ENCODE measurements around the gene SORBS1.

Gene SORBS1

GRCh38 chr10:95336702-95337101 lies 224.5 kb downstream of the SORBS1 start:
- DNase-seq, result peak; percentile 53
- WGBS (ENCODE audit: extremely low coverage, insufficient coverage, low lambda C conversion rate), result no CpG with 5 or more reads among the region's 9 CpGs
- H2BK120ac ChIP-seq (ENCODE audit: low read depth, low read length), result no peak overlapping the region

DNA sequence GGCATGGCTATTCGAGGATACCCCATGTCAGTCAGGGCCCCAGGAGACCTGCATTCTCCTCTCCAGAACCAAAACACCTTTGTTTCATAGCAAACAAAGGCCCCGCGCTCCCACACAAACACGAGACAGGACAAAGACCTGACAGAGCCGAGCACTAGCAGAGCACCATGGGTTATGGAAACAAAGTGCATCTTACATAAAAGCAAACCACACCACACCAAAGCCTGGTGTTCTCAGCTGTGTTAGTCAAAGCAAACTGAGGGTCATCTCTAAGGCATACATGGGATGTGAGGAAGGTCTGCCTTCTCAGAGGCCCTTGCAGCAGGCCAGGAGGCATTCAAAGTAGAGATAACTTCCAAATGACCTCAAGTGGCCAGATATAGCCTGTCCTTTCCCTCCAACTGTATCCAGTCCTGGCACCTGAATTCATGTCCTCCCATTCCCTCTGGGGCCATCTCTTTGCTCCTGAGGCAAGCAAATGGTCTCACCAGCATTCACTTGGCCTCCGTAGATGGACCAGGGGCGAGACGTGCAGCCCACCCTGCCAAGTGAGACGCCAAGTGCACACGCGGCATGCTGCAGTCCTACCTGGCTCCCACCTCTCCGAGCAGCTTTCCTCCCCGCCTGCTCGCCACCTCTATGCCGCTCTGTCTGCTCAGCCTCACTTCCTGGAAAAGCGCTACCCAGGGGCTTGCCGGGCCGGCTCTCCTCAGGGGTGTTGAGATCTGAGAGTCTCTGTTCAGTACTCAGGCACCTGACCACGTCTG lies 225.1 kb downstream of the SORBS1 start:
- Histone ChIP-seq H3K4me1 (ENCODE audit: control insufficient read depth, low read depth, low read length) (peaks cover 14% of the 10 kb centered on the region), H2BK15ac (replicated peaks; ENCODE audit: low read depth) (no peak overlapping the region), H3K36me3 (ENCODE audit: control insufficient read depth, insufficient read depth, low read length) (no peaks in the 10 kb centered on the region), H3K4me3 (ENCODE audit: low read length) (no peak overlapping the region), H3K79me1 (ENCODE audit: low read length) (no peaks in the 10 kb centered on the region), H3K9ac (ENCODE audit: low read length) (no peak overlapping the region), H4K8ac (ENCODE audit: low read depth, low read length) (no peak overlapping the region), H2BK5ac (ENCODE audit: low read length) (no peak overlapping the region), H3K27ac (ENCODE audit: low read depth, low read length) (no peak overlapping the region), H2AK5ac (ENCODE audit: low read length) (peak overlapping the region; percentile 80), H3K79me2 (ENCODE audit: control insufficient read depth, insufficient read depth, low read length) (no peaks in the 10 kb centered on the region), H3K23ac (ENCODE audit: low read length) (no peak overlapping the region), H3K18ac (ENCODE audit: low read length) (no peak overlapping the region), H3K27me3 (ENCODE audit: insufficient read depth, low read length, poor library complexity) (no peaks in the 10 kb centered on the region), H3K56ac (ENCODE audit: low read length) (peak overlapping the region; percentile 53), H3K4me2 (ENCODE audit: low read length) (no peak overlapping the region), H4K5ac (ENCODE audit: low read length) (no peak overlapping the region), H3K4ac (ENCODE audit: low read depth, low read length) (no peak overlapping the region), H2BK120ac (ENCODE audit: low read depth, low read length) (no peak overlapping the region)
- no CpG with 5 or more reads among the region's 19 CpGs for WGBS (ENCODE audit: extremely low coverage, insufficient coverage, low lambda C conversion rate)
- no peak for DNase-seq

More at GRCh38 chr10:95336702-95337101, 224.5 kb downstream of the SORBS1 start:
- Histone ChIP-seq H3K36me3 (ENCODE audit: control insufficient read depth, insufficient read depth, low read length) (no peaks in the 10 kb centered on the region), H3K18ac (ENCODE audit: low read length) (no peak overlapping the region), H2AK5ac (ENCODE audit: low read length) (no peak overlapping the region), H3K27me3 (ENCODE audit: insufficient read depth, low read length, poor library complexity) (no peaks in the 10 kb centered on the region), H3K4me3 (ENCODE audit: low read length) (no peak overlapping the region), H2BK15ac (replicated peaks; ENCODE audit: low read depth) (no peak overlapping the region), H3K4ac (ENCODE audit: low read depth, low read length) (no peak overlapping the region), H3K23ac (ENCODE audit: low read length) (no peak overlapping the region), H3K9ac (ENCODE audit: low read length) (no peak overlapping the region), H3K79me2 (ENCODE audit: control insufficient read depth, insufficient read depth, low read length) (no peaks in the 10 kb centered on the region), H4K8ac (ENCODE audit: low read depth, low read length) (no peak overlapping the region), H3K79me1 (ENCODE audit: low read length) (no peaks in the 10 kb centered on the region), H4K5ac (ENCODE audit: low read length) (no peak overlapping the region), H2BK5ac (ENCODE audit: low read length) (no peak overlapping the region), H3K27ac (ENCODE audit: low read depth, low read length) (no peak overlapping the region), H3K4me2 (ENCODE audit: low read length) (no peak overlapping the region), H3K4me1 (ENCODE audit: control insufficient read depth, low read depth, low read length) (peaks cover 9% of the 10 kb centered on the region), H3K56ac (ENCODE audit: low read length) (no peak overlapping the region)

GRCh38 chr10:95334805-95335144 lies 226.4 kb downstream of the SORBS1 start:
- H3K27ac ChIP-seq (ENCODE audit: low read depth, low read length), result no peak overlapping the region
- H3K56ac ChIP-seq (ENCODE audit: low read length), result peak overlapping the region; percentile 65
- H3K4me3 ChIP-seq (ENCODE audit: low read length), result no peak overlapping the region
- no peak overlapping the region for H4K5ac ChIP-seq (ENCODE audit: low read length)
- no peaks in the 10 kb centered on the region for H3K36me3 ChIP-seq (ENCODE audit: control insufficient read depth, insufficient read depth, low read length)
- H4K8ac ChIP-seq (ENCODE audit: low read depth, low read length), result no peak overlapping the region
- H3K4me1 ChIP-seq (ENCODE audit: control insufficient read depth, low read depth, low read length), result peaks cover 15% of the 10 kb centered on the region
- peak overlapping the region; percentile 83 for H2AK5ac ChIP-seq (ENCODE audit: low read length)
- no peaks in the 10 kb centered on the region for H3K79me2 ChIP-seq (ENCODE audit: control insufficient read depth, insufficient read depth, low read length)
- no peak overlapping the region for H3K4me2 ChIP-seq (ENCODE audit: low read length)
- H2BK15ac ChIP-seq (replicated peaks; ENCODE audit: low read depth), result no peak overlapping the region
- no peak overlapping the region for H3K18ac ChIP-seq (ENCODE audit: low read length)
- no peak overlapping the region for H3K9ac ChIP-seq (ENCODE audit: low read length)
- H3K27me3 ChIP-seq (ENCODE audit: insufficient read depth, low read length, poor library complexity), result no peaks in the 10 kb centered on the region
- no peak overlapping the region for H3K23ac ChIP-seq (ENCODE audit: low read length)
- no CpG with 5 or more reads among the region's 3 CpGs for WGBS (ENCODE audit: extremely low coverage, insufficient coverage, low lambda C conversion rate)
- no peak overlapping the region for H2BK120ac ChIP-seq (ENCODE audit: low read depth, low read length)
- no peaks in the 10 kb centered on the region for H3K79me1 ChIP-seq (ENCODE audit: low read length)
- H3K4ac ChIP-seq (ENCODE audit: low read depth, low read length), result no peak overlapping the region
- no peak for DNase-seq
- peak overlapping the region; percentile 49 for H2BK5ac ChIP-seq (ENCODE audit: low read length)

- Histone ChIP-seq H3K27ac (ENCODE audit: low read depth, low read length) (peak overlapping the region; percentile 4), H4K8ac (ENCODE audit: low read depth, low read length) (no peak overlapping the region), H2BK15ac (replicated peaks; ENCODE audit: low read depth) (no peak overlapping the region), H3K18ac (ENCODE audit: low read length) (peak overlapping the region; percentile 44), H3K4me2 (ENCODE audit: low read length) (no peak overlapping the region), H3K4me1 (ENCODE audit: control insufficient read depth, low read depth, low read length) (peaks cover 15% of the 10 kb centered on the region), H4K5ac (ENCODE audit: low read length) (no peak overlapping the region), H3K79me2 (ENCODE audit: control insufficient read depth, insufficient read depth, low read length) (no peaks in the 10 kb centered on the region), H3K56ac (ENCODE audit: low read length) (peak overlapping the region; percentile 56), H3K23ac (ENCODE audit: low read length) (peak overlapping the region; percentile 83), H3K36me3 (ENCODE audit: control insufficient read depth, insufficient read depth, low read length) (no peaks in the 10 kb centered on the region), H2BK120ac (ENCODE audit: low read depth, low read length) (no peak overlapping the region), H3K4me3 (ENCODE audit: low read length) (no peak overlapping the region), H2BK5ac (ENCODE audit: low read length) (peak overlapping the region; percentile 64), H3K27me3 (ENCODE audit: insufficient read depth, low read length, poor library complexity) (no peaks in the 10 kb centered on the region), H3K79me1 (ENCODE audit: low read length) (no peaks in the 10 kb centered on the region), H2AK5ac (ENCODE audit: low read length) (peak overlapping the region; percentile 84), H3K4ac (ENCODE audit: low read depth, low read length) (no peak overlapping the region), H3K9ac (ENCODE audit: low read length) (no peak overlapping the region)
- no CpG with 5 or more reads among the region's 12 CpGs for WGBS (ENCODE audit: extremely low coverage, insufficient coverage, low lambda C conversion rate)
- DNase-seq, result no peak
Measured at GRCh38 chr10:95333997-95334804, 227.0 kb downstream of the SORBS1 start.

GRCh38 chr10:95332666-95333249 lies 228.4 kb downstream of the SORBS1 start:
- WGBS (ENCODE audit: extremely low coverage, insufficient coverage, low lambda C conversion rate), result no CpG with 5 or more reads among the region's 4 CpGs
- Histone ChIP-seq H3K9ac (ENCODE audit: low read length) (no peak overlapping the region), H3K23ac (ENCODE audit: low read length) (no peak overlapping the region), H3K4me3 (ENCODE audit: low read length) (no peak overlapping the region), H4K5ac (ENCODE audit: low read length) (no peak overlapping the region), H3K18ac (ENCODE audit: low read length) (no peak overlapping the region), H4K8ac (ENCODE audit: low read depth, low read length) (no peak overlapping the region), H2AK5ac (ENCODE audit: low read length) (no peak overlapping the region), H3K36me3 (ENCODE audit: control insufficient read depth, insufficient read depth, low read length) (no peaks in the 10 kb centered on the region), H2BK120ac (ENCODE audit: low read depth, low read length) (no peak overlapping the region), H3K4me2 (ENCODE audit: low read length) (no peak overlapping the region), H2BK15ac (replicated peaks; ENCODE audit: low read depth) (no peak overlapping the region), H3K4me1 (ENCODE audit: control insufficient read depth, low read depth, low read length) (peaks cover 15% of the 10 kb centered on the region), H3K56ac (ENCODE audit: low read length) (no peak overlapping the region), H3K79me1 (ENCODE audit: low read length) (no peaks in the 10 kb centered on the region), H3K27me3 (ENCODE audit: insufficient read depth, low read length, poor library complexity) (no peaks in the 10 kb centered on the region), H3K27ac (ENCODE audit: low read depth, low read length) (peak overlapping the region; percentile 74), H3K79me2 (ENCODE audit: control insufficient read depth, insufficient read depth, low read length) (no peaks in the 10 kb centered on the region), H2BK5ac (ENCODE audit: low read length) (no peak overlapping the region), H3K4ac (ENCODE audit: low read depth, low read length) (no peak overlapping the region)
- DNase-seq, result peak; percentile 68

Data from mesendoderm (in vitro differentiated cells).